Lung (tissue), 12 donors: ENCODE measurements around the gene TBC1D7. TPM values are rescaled to one million over a fixed set of nuclear protein-coding genes. Genes with fewer than 3 reads are reported as not detected.

ENCODE experiments used
- ATAC-seq: fragments of 200-7000 bp; cut with Tn5 transposase; one replicate; pipeline ENCODE4 v1.9.1; 2020; ENCODE audit warnings: moderate number of reproducible peaks; ENCODE audit not compliant: insufficient read depth, low FRiP score
- DNase-seq, 3 donors: peaks; one replicate each; pipeline ENCODE4 v3.0.0-alpha.2; 2013 to 2017
- H3K27ac ChIP-seq, 2 donors: one replicate each; pipeline ENCODE4 v1.5.1; 2013; ENCODE audit warnings: mild to moderate bottlenecking in 2 of 2, moderate library complexity in 2 of 2, control low read depth in 1 of 2, inconsistent platforms in 1 of 2, low read depth in 1 of 2, low read length in 1 of 2
- H3K27me3 ChIP-seq, 3 donors: one replicate each; pipeline ENCODE4 v1.5.1; 2013; ENCODE audit warnings: low read length in 2 of 3; ENCODE audit not compliant: control insufficient read depth in 3 of 3, insufficient read depth in 3 of 3
- H3K36me3 ChIP-seq, 4 donors: one replicate each; pipeline ENCODE4 v1.5.1; 2013; ENCODE audit warnings: low read length in 4 of 4, mild to moderate bottlenecking in 1 of 4, moderate library complexity in 1 of 4; ENCODE audit not compliant: control insufficient read depth in 4 of 4, insufficient read depth in 4 of 4
- H3K4me1 ChIP-seq, 5 donors: one replicate each; pipeline ENCODE4 v1.5.1; 2013; ENCODE audit warnings: low read length in 5 of 5, mild to moderate bottlenecking in 2 of 5, moderate library complexity in 1 of 5; ENCODE audit not compliant: control insufficient read depth in 5 of 5, insufficient read depth in 5 of 5
- H3K4me3 ChIP-seq: one replicate; pipeline ENCODE4 v1.5.1; 2013; ENCODE audit warnings: mild to moderate bottlenecking, control low read depth, moderate library complexity
- H3K9ac ChIP-seq, 2 donors: one replicate each; pipeline ENCODE4 v1.5.1; 2013; ENCODE audit warnings: low read length in 2 of 2, control low read depth in 1 of 2; ENCODE audit not compliant: insufficient read depth in 1 of 2
- H3K9me3 ChIP-seq, 4 donors: one replicate each; pipeline ENCODE4 v1.5.1; 2013; ENCODE audit warnings: low read length in 3 of 4, mild to moderate bottlenecking in 1 of 4, moderate library complexity in 1 of 4; ENCODE audit not compliant: control insufficient read depth in 4 of 4, insufficient read depth in 3 of 4
- CTCF ChIP-seq: IDR thresholded peaks from 2 replicates; pipeline ENCODE4 v1.5.1; 2012; ENCODE audit warnings: mild to moderate bottlenecking; ENCODE audit errors: control extremely low read depth, extremely low read depth
- WGBS, 2 donors: extraction: QIAGEN DNeasy Blood & Tissue Kit; methylation state at CpG; one replicate each; pipeline ENCODE4 v1.1.7; 2013; 5-methylcytosine and 5-hydroxymethylcytosine counted together
- polyA plus RNA-seq, 2 donors: library from polyadenylated mRNA; stranded (reverse); fragments of 200-250 nt; gene quantifications; one replicate each; pipeline ENCODE4 v1.2.1, GENCODE V29; 2013
- total RNA-seq, 2 donors: library from RNA; depleted of rRNA in 1 of 2; stranded (reverse); fragments of >200 nt in 1 of 2; gene quantifications; one replicate each; pipeline ENCODE4 v1.2.1, GENCODE V29; 2014 to 2021
- donor health status: control.
- donor health status: control.
- donor health status: Bipolar disorder and iron deficiency.
- donor health status: healthy.
- donor health status: DM: yes; HTN: yes; CAD: no.

TBC1D7 gene
- total and polyA plus RNA-seq, 4 donors, result 17.1 to 30.1 (median 19.9) TPM

- peaks cover 0 to 20% (median 15%) of the 10 kb centered on the region in 5 donors for H3K4me1 ChIP-seq
- DNase-seq (no peak), ATAC-seq (no peak)
- H3K36me3 ChIP-seq, result peaks cover 0 to 34% (median 27%) of the 10 kb centered on the region in 4 donors
- H3K9me3 ChIP-seq, result peaks cover 0 to 2% (median 0%) of the 10 kb centered on the region in 4 donors
- TF ChIP-seq CTCF, result no peak
- H3K9ac ChIP-seq, result no peak overlapping the region
- no peak overlapping the region for H3K4me3 ChIP-seq
- 80 to 96% methylated on average over 6 of the region's 6 CpGs for WGBS, 2 donors
- H3K27me3 ChIP-seq, result no peaks in the 10 kb centered on the region
- H3K27ac ChIP-seq, result no peak overlapping the region
Observed at GRCh38 chr6:13299918-13300317, 28.4 kb downstream of the TBC1D7 start.

- ATAC-seq, result no peak
- H3K9ac ChIP-seq, result no peak overlapping the region
Observed at GRCh38 chr6:13299403-13299821, 28.9 kb downstream of the TBC1D7 start.

GRCh38 chr6:13298446-13298845 is 29.9 kb downstream of the TBC1D7 start:
- Histone ChIP-seq H3K9me3 (peaks cover 0 to 2% (median 0%) of the 10 kb centered on the region in 4 donors), H3K27me3 (no peaks in the 10 kb centered on the region), H3K4me3 (no peak overlapping the region), H3K36me3 (peaks cover 7 to 44% (median 37%) of the 10 kb centered on the region in 4 donors), H3K27ac (no peak overlapping the region), H3K9ac (no peak overlapping the region), H3K4me1 (peaks cover 0 to 11% (median 9%) of the 10 kb centered on the region in 5 donors)
- no peak for TF ChIP-seq CTCF
- 89 to 90% methylated on average over 3 of the region's 3 CpGs for WGBS, 2 donors
- DNase-seq (no peak), ATAC-seq (no peak)

More at GRCh38 chr6:13299403-13299821, 28.9 kb downstream of the TBC1D7 start:
- DNase-seq, result no peak
- H3K9me3 ChIP-seq, result peaks cover 0 to 2% (median 0%) of the 10 kb centered on the region in 4 donors
- H3K27ac ChIP-seq, result no peak overlapping the region
- H3K4me1 ChIP-seq, result peaks cover 0 to 19% (median 14%) of the 10 kb centered on the region in 5 donors
- TF ChIP-seq CTCF, result no peak
- 95 to 98% methylated on average over 11 of the region's 11 CpGs for WGBS, 2 donors
- no peaks in the 10 kb centered on the region for H3K27me3 ChIP-seq
- H3K4me3 ChIP-seq, result no peak overlapping the region
- peaks cover 0 to 36% (median 32%) of the 10 kb centered on the region in 4 donors for H3K36me3 ChIP-seq

- DNase-seq, result no peak
- no peak overlapping the region for H3K9ac ChIP-seq
- no peak for ATAC-seq
- H3K27ac ChIP-seq, result no peak overlapping the region
- peaks cover 0 to 4% (median 0%) of the 10 kb centered on the region in 5 donors for H3K4me1 ChIP-seq
- TF ChIP-seq CTCF, result no peak
- no peaks in the 10 kb centered on the region for H3K27me3 ChIP-seq
- 97 to 98% methylated on average over 5 of the region's 5 CpGs for WGBS, 2 donors
- peaks cover 7 to 43% (median 40%) of the 10 kb centered on the region in 4 donors for H3K36me3 ChIP-seq
- no peak overlapping the region for H3K4me3 ChIP-seq
- H3K9me3 ChIP-seq, result peaks cover 0 to 2% (median 0%) of the 10 kb centered on the region in 4 donors
Observed at GRCh38 chr6:13297391-13297790, 30.9 kb downstream of the TBC1D7 start.
